ENCODE measurements around the gene FGGY. TPM values are rescaled to one million over a fixed set of nuclear protein-coding genes. Genes with fewer than 3 reads are reported as not detected.
A peak's percentile ranks its signal among the peaks of the same experiment; 100 is the strongest.

The FGGY gene
- total RNA-seq, 1 donor from 2014 or later = 18.2 TPM

DNA sequence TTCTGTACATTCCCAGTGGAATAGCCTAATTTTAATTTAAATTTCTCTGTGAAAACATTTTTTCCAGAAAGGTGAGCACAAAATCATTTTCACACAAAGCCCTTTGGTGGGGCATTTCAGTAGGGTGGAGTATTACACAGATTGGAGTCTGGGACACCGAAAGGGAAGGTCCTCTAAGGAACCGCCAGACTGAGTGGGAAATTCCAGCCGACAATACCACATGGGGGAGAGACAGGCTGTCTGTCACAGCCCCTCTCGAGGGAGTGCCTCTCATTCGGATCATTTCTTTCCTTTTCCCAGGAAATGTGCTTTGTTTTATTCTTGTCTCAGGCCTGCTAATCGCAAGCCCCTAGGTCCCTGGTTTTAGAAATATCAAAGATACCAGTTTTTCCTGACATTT, 367.3 kb downstream of the FGGY start:
- Mint-ChIP-seq H3K27me3 (no peaks in the 10 kb centered on the region), H3K36me3 (ENCODE audit: insufficient read depth) (peaks cover 2% of the 10 kb centered on the region), H3K4me3 (ENCODE audit: low read depth) (no peak overlapping the region), H3K4me1 (ENCODE audit: low read depth) (peaks cover 4% of the 10 kb centered on the region), H3K9me3 (ENCODE audit: low read depth) (no peaks in the 10 kb centered on the region), H3K27ac (no peak overlapping the region)
- DNase-seq (ENCODE audit: low spot score, unreplicated experiment) = no peak
- TF ChIP-seq, protein P1, sequence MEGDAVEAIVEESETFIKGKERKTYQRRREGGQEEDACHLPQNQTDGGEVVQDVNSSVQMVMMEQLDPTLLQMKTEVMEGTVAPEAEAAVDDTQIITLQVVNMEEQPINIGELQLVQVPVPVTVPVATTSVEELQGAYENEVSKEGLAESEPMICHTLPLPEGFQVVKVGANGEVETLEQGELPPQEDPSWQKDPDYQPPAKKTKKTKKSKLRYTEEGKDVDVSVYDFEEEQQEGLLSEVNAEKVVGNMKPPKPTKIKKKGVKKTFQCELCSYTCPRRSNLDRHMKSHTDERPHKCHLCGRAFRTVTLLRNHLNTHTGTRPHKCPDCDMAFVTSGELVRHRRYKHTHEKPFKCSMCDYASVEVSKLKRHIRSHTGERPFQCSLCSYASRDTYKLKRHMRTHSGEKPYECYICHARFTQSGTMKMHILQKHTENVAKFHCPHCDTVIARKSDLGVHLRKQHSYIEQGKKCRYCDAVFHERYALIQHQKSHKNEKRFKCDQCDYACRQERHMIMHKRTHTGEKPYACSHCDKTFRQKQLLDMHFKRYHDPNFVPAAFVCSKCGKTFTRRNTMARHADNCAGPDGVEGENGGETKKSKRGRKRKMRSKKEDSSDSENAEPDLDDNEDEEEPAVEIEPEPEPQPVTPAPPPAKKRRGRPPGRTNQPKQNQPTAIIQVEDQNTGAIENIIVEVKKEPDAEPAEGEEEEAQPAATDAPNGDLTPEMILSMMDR (IDR thresholded peaks at IDR 0.05; ENCODE audit: unreplicated experiment) = no peak

DNA sequence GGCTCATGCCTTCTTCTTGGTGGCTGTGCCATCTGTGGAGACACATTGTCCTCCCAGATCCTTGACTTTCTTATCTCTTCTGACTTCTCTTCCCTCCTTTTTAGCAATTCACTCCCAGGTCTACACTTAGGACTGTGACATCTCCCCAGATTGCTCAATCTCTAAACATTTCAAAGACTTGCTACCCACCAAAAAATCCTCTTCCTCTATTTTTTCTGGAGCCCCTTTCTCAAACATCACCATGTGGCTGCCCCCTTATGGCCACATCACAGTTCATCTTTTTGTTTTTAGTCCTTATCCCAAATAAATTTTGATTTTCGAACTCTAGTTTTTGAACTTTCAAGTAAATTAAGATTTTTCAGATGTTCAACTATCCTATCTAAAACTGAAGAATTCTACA, 369.2 kb downstream of the FGGY start:
- Mint-ChIP-seq H3K4me1 (ENCODE audit: low read depth) (peaks cover 15% of the 10 kb centered on the region), H3K9me3 (ENCODE audit: low read depth) (no peaks in the 10 kb centered on the region), H3K36me3 (ENCODE audit: insufficient read depth) (peaks cover 2% of the 10 kb centered on the region), H3K4me3 (ENCODE audit: low read depth) (no peak overlapping the region), H3K27ac (no peak overlapping the region), H3K27me3 (no peaks in the 10 kb centered on the region)
- TF ChIP-seq, protein P1 (IDR thresholded peaks at IDR 0.05; ENCODE audit: unreplicated experiment) = no peak
- DNase-seq (ENCODE audit: low spot score, unreplicated experiment) = no peak

DNA sequence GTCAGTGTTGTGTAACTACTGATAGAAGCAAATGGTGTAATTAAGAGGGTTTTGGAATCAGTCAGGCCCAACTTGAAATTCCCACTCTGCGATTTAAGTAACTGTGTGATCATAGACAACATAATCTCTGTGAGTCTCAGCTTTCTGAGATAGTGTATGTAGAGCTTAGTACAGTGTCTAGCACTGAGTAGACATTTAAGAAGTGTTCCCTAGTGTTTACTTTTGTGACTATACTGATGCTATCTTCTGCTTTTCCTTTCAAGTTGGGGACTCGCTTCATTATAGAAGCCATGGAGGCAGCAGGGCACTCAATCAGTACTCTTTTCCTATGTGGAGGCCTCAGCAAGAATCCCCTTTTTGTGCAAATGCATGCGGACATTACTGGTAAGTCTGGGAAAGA, 370.1 kb downstream of the FGGY start:
- Mint-ChIP-seq H3K9me3 (ENCODE audit: low read depth) (no peaks in the 10 kb centered on the region), H3K27ac (no peak overlapping the region), H3K4me1 (ENCODE audit: low read depth) (peaks cover 15% of the 10 kb centered on the region), H3K27me3 (no peaks in the 10 kb centered on the region), H3K4me3 (ENCODE audit: low read depth) (no peak overlapping the region), H3K36me3 (ENCODE audit: insufficient read depth) (peaks cover 2% of the 10 kb centered on the region)
- TF ChIP-seq, protein P1 (IDR thresholded peaks at IDR 0.05; ENCODE audit: unreplicated experiment) = no peak
- no peak for DNase-seq (ENCODE audit: low spot score, unreplicated experiment)

DNA sequence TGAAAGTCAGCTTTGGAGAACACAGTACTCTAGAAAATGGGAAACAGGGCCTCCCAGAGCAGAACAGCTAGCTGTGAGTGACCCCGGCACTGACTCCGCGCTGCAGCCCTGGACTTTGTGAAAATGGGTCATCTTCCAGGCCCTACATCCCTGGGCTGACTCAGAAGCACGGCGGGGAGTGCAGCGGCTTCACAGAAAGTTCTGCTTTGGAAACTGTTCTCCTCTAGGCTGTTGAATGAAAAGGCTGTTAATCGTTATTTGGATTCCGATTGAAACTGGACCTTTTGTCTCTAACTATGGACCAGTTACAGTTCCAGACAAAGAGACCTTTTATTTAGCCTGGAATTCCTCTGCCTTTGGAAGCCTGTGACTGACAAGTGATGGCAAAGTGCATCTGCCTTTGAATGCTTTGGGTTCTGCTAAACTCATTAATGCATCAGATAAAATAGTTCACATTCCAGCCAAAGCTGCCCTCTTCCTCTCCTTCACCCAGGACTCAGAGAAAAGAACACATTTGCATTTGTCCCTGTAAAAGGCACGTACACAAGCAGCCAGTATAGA, 372.9 kb downstream of the FGGY start:
- no peak for DNase-seq (ENCODE audit: low spot score, unreplicated experiment)
- Mint-ChIP-seq H3K9me3 (ENCODE audit: low read depth) (no peaks in the 10 kb centered on the region), H3K36me3 (ENCODE audit: insufficient read depth) (peaks cover 2% of the 10 kb centered on the region), H3K4me3 (ENCODE audit: low read depth) (no peak overlapping the region), H3K27me3 (no peaks in the 10 kb centered on the region), H3K4me1 (ENCODE audit: low read depth) (peaks cover 26% of the 10 kb centered on the region), H3K27ac (peak overlapping the region; percentile 42)
- TF ChIP-seq, protein P1 (IDR thresholded peaks at IDR 0.05; ENCODE audit: unreplicated experiment) = no peak

DNA sequence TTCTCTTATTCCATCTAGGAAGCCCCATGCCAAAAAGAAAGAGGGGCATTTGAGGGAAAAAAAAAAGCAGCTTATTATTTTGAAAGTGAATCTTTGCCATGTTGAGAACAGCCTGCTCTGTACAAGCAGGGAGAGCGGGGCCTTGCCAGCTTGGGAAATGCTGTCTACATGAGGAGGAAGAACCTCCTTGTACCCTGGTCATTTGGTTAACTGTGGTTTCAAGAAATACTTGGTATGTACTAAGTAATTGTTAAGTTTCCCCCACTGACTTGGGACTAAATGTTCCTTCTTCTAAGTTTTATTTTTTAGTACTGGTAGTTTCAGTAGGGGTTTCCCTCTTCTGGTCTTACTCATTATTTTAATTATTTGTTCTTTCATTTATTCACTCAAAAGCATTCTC, 373.8 kb downstream of the FGGY start:
- no peak overlapping the region for H3K4me3 Mint-ChIP-seq (ENCODE audit: low read depth)
- peaks cover 2% of the 10 kb centered on the region for H3K36me3 Mint-ChIP-seq (ENCODE audit: insufficient read depth)
- peaks cover 26% of the 10 kb centered on the region for H3K4me1 Mint-ChIP-seq (ENCODE audit: low read depth)
- TF ChIP-seq, protein P1 (IDR thresholded peaks at IDR 0.05; ENCODE audit: unreplicated experiment) = no peak
- H3K27me3 Mint-ChIP-seq = no peaks in the 10 kb centered on the region
- DNase-seq (ENCODE audit: low spot score, unreplicated experiment) = no peak
- no peak overlapping the region for H3K27ac Mint-ChIP-seq
- no peaks in the 10 kb centered on the region for H3K9me3 Mint-ChIP-seq (ENCODE audit: low read depth)
